Mononuclear cell (primary cell): ENCODE data around the gene MAST4. TPM values are rescaled to one million over a fixed set of nuclear protein-coding genes. Genes with fewer than 3 reads are reported as not detected.
"Not testable (repeated sequence)": the region's sequence is repeated elsewhere in the genome, so short reads cannot be mapped to it uniquely, and the experiment has no call there.

Experiments used
- H3K27me3 ChIP-seq: 2 replicates; pipeline ENCODE4 v1.6.0; 2011; ENCODE audit warnings: low read length, control low read depth; ENCODE audit not compliant: insufficient read depth
- H3K4me1 ChIP-seq: 2 replicates; pipeline ENCODE4 v1.5.1; 2011; ENCODE audit warnings: mild to moderate bottlenecking, low read length, control low read depth; ENCODE audit not compliant: insufficient read depth
- H3K4me3 ChIP-seq: 2 replicates; pipeline ENCODE4 v1.5.1; 2011; ENCODE audit warnings: mild to moderate bottlenecking, low read length, moderate library complexity
- H3K9me3 ChIP-seq: 2 replicates; pipeline ENCODE4 v1.5.1; 2011; ENCODE audit warnings: low read depth, mild to moderate bottlenecking, control low read depth, low read length
- total RNA-seq: library from RNA; depleted of rRNA; stranded (reverse); fragments of >200 nt; gene quantifications from one replicate; pipeline ENCODE4 v1.2.3, GENCODE V29; 2012

Gene MAST4
- total RNA-seq, 1 donor, result 8.4 TPM

DNA sequence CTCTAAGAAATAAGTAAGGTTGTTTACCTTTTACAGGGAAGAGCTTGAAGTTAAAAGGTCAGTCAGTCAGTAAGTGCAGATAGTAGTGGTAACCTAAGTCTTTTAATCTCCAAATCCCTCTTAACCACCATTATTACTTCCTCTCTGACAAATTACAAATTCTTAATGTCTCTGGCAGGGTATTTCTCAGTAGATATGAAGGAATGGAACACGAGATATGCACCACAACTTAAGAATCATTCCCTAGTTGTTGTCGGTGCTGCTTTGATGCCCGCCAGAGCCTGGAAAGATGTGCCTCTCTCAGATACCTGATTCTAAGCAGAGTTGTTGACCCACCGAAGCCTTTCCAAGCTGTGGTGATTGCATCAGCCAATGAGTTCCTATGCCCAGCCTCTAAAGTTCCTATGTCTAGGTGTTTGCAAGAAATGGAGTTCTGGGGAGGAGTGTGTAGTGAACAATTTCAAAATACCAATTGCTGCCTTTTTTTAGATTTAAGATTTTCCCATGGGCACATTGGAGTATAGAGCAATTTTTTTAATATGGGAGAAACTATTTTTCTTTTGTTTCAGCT lies 521.9 kb downstream of the MAST4 start:
- no peaks in the 10 kb centered on the region for H3K4me1 ChIP-seq
- no peaks in the 10 kb centered on the region for H3K27me3 ChIP-seq
- no peaks in the 10 kb centered on the region for H3K9me3 ChIP-seq
- no peak overlapping the region for H3K4me3 ChIP-seq

DNA sequence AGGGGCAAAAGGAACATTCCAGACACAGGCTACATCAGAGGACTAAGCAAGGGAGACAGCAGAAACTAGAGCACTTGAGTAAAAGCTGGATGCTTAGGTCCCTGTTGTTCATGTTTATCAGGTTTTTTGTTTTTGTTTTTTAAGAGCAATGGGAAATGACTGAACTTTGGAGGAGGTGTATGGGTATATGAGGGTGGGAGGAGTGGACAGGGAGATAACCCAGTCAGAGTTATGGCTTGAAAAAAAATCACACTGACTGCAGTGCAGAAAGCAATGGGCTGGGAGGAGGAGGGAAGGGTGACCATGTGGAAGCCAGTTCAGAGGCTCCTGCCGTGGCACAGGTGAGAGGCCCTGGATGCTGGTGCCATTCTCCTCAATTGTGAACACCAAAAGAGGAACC lies 522.8 kb downstream of the MAST4 start:
- Histone ChIP-seq H3K27me3 (no peaks in the 10 kb centered on the region), H3K4me1 (no peaks in the 10 kb centered on the region), H3K9me3 (no peaks in the 10 kb centered on the region), H3K4me3 (no peak overlapping the region)

DNA sequence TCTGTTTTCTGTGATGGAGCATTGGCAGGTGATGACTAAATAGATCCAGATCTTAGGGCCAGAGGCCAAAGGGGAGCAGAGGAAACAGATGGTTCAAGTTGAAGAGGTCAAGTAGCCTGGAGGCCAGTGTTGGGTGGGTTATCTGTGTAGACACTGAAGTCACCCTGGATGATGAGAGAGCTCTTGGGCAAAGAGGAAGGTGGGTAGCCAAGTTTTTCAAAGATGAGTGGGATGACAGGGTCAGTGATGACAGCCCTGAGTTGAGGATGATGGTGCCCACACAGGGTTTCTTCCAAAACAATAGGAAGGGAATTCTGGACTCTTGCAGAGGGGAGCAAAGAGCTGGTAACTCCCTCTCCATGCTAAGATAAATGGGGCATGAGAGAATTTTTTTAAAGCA lies 523.8 kb downstream of the MAST4 start:
- no peaks in the 10 kb centered on the region for H3K4me1 ChIP-seq
- H3K9me3 ChIP-seq, result no peaks in the 10 kb centered on the region
- no peaks in the 10 kb centered on the region for H3K27me3 ChIP-seq
- no peak overlapping the region for H3K4me3 ChIP-seq

- no peaks in the 10 kb centered on the region for H3K27me3 ChIP-seq
- H3K9me3 ChIP-seq, result no peaks in the 10 kb centered on the region
- no peaks in the 10 kb centered on the region for H3K4me1 ChIP-seq
- H3K4me3 ChIP-seq, result no peak overlapping the region
Measured at GRCh38 chr5:67123819-67124218, 527.6 kb downstream of the MAST4 start.

GRCh38 chr5:67124556-67124955 lies 528.4 kb downstream of the MAST4 start:
- no peak overlapping the region for H3K4me3 ChIP-seq
- no peaks in the 10 kb centered on the region for H3K4me1 ChIP-seq
- no peaks in the 10 kb centered on the region for H3K27me3 ChIP-seq
- H3K9me3 ChIP-seq, result no peaks in the 10 kb centered on the region

- H3K27me3 ChIP-seq, H3K4me1 ChIP-seq, H3K9me3 ChIP-seq, H3K4me3 ChIP-seq: not testable (repeated sequence)
Measured at GRCh38 chr5:67127347-67127895, 531.2 kb downstream of the MAST4 start.

DNA sequence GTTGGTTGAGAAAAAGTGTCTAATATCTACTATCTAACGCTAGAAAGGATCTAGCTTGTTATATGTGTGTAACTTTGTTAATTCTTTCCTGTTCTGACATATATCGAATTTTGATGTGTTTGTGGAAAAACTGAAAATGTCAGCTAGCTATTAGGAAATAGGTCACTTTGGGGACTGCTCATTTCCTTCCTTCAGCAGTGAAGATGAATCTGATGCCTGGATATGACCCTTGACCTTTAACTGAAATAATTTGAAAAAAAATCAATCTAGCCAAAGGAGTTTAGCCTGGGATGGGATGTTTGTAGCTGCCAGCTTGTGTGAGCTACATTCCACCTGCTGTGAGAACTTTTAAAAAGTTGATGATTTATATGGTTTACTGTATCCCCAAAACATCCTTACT lies 533.6 kb downstream of the MAST4 start:
- Histone ChIP-seq H3K4me1 (no peaks in the 10 kb centered on the region), H3K27me3 (no peaks in the 10 kb centered on the region), H3K4me3 (no peak overlapping the region), H3K9me3 (no peaks in the 10 kb centered on the region)

- no peak overlapping the region for H3K4me3 ChIP-seq
- H3K27me3 ChIP-seq, result no peaks in the 10 kb centered on the region
- no peaks in the 10 kb centered on the region for H3K9me3 ChIP-seq
- H3K4me1 ChIP-seq, result no peaks in the 10 kb centered on the region
Measured at GRCh38 chr5:67133217-67133616, 537.0 kb downstream of the MAST4 start.

DNA sequence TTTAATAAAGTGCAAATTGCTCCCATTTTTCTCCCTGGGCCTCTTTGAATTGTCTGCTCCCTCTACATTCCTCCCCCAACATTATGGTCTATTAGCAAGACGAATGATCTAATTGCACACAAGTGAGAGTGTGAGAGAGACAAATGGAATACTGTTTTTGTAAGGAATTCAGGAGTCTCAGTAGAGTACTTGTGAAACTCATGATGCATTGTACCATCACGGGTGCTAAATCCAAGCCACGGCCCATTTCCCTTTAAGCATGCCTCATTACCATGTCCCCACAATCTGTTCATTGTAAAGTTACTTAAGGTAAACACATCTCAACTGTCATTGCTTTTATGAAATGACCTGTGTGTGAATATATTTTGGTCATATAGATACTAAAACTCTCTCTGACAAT lies 537.6 kb downstream of the MAST4 start:
- Histone ChIP-seq H3K4me3 (no peak overlapping the region), H3K4me1 (no peaks in the 10 kb centered on the region), H3K9me3 (no peaks in the 10 kb centered on the region), H3K27me3 (no peaks in the 10 kb centered on the region)

DNA sequence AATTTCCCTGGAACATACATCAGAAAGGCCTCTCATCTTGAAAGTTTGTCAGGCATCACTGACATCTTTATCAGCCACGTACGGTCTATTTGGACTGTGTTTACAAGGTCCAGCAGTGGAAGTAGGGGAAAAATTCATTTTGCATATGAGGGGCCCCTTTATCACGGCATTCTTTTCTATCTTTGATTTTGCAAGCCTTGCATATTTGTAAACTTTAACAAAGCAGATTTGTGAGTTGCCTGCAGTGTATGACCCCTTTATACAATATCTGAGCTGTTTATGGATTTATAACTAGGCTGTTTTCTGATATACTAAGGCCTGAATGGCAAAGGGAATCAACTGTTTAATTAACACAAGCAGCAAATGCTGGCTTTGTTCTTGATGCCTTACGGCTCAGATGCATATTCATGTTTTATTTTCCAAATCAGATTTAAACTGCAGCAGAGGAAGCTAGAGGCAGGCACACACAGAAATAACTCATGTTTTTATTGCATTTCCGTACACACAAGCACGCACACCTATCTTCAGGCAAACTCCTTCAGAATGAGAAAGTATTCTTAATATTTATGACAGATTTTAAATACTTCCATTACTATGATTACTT lies 539.3 kb downstream of the MAST4 start:
- Histone ChIP-seq H3K4me1 (no peaks in the 10 kb centered on the region), H3K27me3 (no peaks in the 10 kb centered on the region), H3K4me3 (no peak overlapping the region), H3K9me3 (no peaks in the 10 kb centered on the region)

DNA sequence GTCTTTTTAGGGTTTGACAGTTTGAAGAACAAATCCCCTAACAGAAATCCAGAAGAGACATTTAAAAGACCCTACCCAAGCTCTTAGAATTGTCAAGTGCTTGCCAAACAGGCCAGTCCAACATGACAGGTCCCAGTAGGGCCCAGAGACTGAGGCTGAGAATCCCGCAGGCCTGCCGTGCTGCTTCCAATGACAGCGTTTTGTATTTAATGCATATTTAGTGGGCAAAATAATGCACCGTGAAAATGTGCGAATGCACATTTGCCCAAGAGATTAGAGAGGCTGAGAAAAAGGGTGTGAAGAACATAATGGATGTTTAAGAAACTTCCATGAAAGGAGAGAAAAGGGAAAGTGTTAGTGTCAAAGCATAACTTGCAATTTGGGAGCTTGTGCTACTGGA lies 542.8 kb downstream of the MAST4 start:
- no peaks in the 10 kb centered on the region for H3K4me1 ChIP-seq
- no peak overlapping the region for H3K4me3 ChIP-seq
- H3K27me3 ChIP-seq, result no peaks in the 10 kb centered on the region
- no peaks in the 10 kb centered on the region for H3K9me3 ChIP-seq

GRCh38 chr5:67140413-67140812 lies 544.2 kb downstream of the MAST4 start:
- no peaks in the 10 kb centered on the region for H3K4me1 ChIP-seq
- no peak overlapping the region for H3K4me3 ChIP-seq
- no peaks in the 10 kb centered on the region for H3K27me3 ChIP-seq
- H3K9me3 ChIP-seq, result no peaks in the 10 kb centered on the region

DNA sequence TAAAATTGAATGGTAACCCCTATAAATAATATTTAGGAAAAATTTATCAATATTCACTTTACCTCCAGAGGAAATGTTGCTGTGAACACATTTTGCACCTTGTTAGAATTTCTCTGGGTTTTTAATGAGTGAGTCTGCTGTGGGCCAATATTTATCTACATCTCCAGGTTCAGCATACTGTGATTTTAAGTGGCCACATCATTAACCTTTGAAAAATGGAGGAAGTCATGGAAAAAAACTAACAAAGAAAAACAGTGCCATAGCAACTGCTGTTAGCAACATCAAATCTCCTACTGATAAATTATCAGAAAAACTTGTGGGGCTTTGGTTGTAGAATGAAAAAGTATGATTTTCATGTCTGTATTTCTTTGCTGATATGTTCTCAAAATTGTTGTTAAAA lies 545.5 kb downstream of the MAST4 start:
- H3K27me3 ChIP-seq, result no peaks in the 10 kb centered on the region
- no peak overlapping the region for H3K4me3 ChIP-seq
- H3K4me1 ChIP-seq, result no peaks in the 10 kb centered on the region
- no peaks in the 10 kb centered on the region for H3K9me3 ChIP-seq

- no peaks in the 10 kb centered on the region for H3K9me3 ChIP-seq
- no peaks in the 10 kb centered on the region for H3K27me3 ChIP-seq
Measured at GRCh38 chr5:67142816-67143215, 546.6 kb downstream of the MAST4 start.

DNA sequence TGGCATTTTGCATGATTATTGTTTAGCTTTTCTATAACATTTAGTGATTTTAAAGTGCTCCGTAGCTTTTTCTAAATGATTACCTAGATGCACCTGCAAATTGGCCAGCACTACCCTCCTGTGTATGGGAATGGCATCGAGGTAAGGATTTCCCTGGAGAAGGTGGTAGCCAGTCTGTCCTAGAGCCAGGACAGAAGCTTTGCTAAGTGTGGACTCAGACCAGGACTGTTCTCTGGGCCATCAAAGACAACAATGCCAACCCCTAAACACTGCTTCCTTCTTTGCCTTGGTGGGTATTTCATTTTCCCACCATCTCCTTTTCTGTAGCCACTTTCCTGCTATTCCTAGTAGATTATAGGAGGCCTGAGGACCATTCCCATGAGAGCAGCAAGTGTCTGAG lies 547.4 kb downstream of the MAST4 start:
- Histone ChIP-seq H3K9me3 (no peaks in the 10 kb centered on the region), H3K4me1 (no peaks in the 10 kb centered on the region), H3K4me3 (no peak overlapping the region), H3K27me3 (no peaks in the 10 kb centered on the region)

More at GRCh38 chr5:67142816-67143215, 546.6 kb downstream of the MAST4 start:
- Histone ChIP-seq H3K4me1 (no peaks in the 10 kb centered on the region), H3K4me3 (no peak overlapping the region)

GRCh38 chr5:67144183-67144639 lies 548.0 kb downstream of the MAST4 start:
- no peaks in the 10 kb centered on the region for H3K27me3 ChIP-seq
- no peaks in the 10 kb centered on the region for H3K4me1 ChIP-seq
- H3K9me3 ChIP-seq, result no peaks in the 10 kb centered on the region
- no peak overlapping the region for H3K4me3 ChIP-seq
